Activated CD4-positive, alpha-beta T cell treated with anti-CD3 and anti-CD28 coated beads, Interleukin-2, amount 10 ng/mL, durations not matched to agents 7 days and 5 days (primary cell): ENCODE measurements around the gene EPAS1. TPM values are rescaled to one million over a fixed set of nuclear protein-coding genes. Genes with fewer than 3 reads are reported as not detected.

Experiments used
- CTCF ChIA-PET: fragments of 350-600 bp; sonication (Branson Sonifier 250); formaldehyde crosslinking; loops from one replicate; lab custom pipeline; 2021; ENCODE audit warnings: antibody characterized with exemption; lab: Charles Lee
- POLR2A ChIA-PET: fragments of 350-600 bp; sonication (Branson Sonifier 250); formaldehyde crosslinking; loops from one replicate; lab custom pipeline; 2021; ENCODE audit warnings: antibody characterized with exemption; lab: Charles Lee
- DNase-seq: peaks from one replicate; pipeline ENCODE4 v3.0.0-alpha.2; 2020
- H3K27ac Mint-ChIP-seq: one replicate; pipeline ENCODE4 v1.8.0; 2021; ENCODE audit warnings: mild to moderate bottlenecking, moderate library complexity, mixed read lengths
- H3K27me3 Mint-ChIP-seq: one replicate; pipeline ENCODE4 v1.8.0; 2021; ENCODE audit warnings: mixed read lengths
- H3K36me3 Mint-ChIP-seq: one replicate; pipeline ENCODE4 v1.8.0; 2021; ENCODE audit warnings: low read depth, mixed read lengths
- H3K4me1 Mint-ChIP-seq: one replicate; pipeline ENCODE4 v1.8.0; 2021; ENCODE audit warnings: mixed read lengths
- H3K4me3 Mint-ChIP-seq: one replicate; pipeline ENCODE4 v1.8.0; 2021; ENCODE audit warnings: mild to moderate bottlenecking, moderate library complexity, mixed read lengths
- H3K9me3 Mint-ChIP-seq: one replicate; pipeline ENCODE4 v1.8.0; 2021; ENCODE audit warnings: mixed read lengths
- total RNA-seq, 2 experiments: library from RNA; stranded (reverse); gene quantifications; one replicate each; pipeline ENCODE4 v1.2.3, GENCODE V29; 2021

EPAS1 gene
- total RNA-seq, 2 experiments from 2014 or later = 6.9 to 7.9 TPM

- CTCF ChIA-PET = interaction anchor here (1.2 to 1.6 kb wide), 2 partner anchors 9 to 286 kb away, joined by 4 read pairs; no protein-coding TSS in a partner anchor
- H3K27me3 Mint-ChIP-seq = peaks cover 42% of the 10 kb centered on the region
- no peak for DNase-seq
These were observed 10.9 kb downstream of the EPAS1 start for GRCh38 chr2:46308081-46308480.

DNA sequence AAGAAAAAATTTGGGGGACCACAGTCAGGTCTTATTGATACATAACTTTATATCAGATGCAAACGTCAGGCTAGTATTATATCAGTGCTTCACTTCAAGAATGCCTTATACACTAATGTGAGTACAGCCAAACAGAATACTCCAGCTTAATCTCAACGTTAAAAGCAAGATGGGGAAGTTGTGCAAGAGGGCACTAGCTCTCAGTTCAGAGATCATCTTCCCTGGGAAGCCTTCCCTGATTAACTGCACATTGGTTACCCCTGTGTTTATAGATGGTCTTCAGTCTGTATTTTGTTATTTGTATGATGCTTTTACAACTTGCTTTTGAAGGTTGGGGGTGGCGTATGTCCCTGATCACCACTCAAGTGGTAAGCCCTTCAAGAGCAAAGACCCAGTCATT lies 11.4 kb downstream of the EPAS1 start:
- Mint-ChIP-seq H3K4me1 (peaks cover 22% of the 10 kb centered on the region), H3K27me3 (peaks cover 36% of the 10 kb centered on the region), H3K27ac (no peak overlapping the region), H3K36me3 (peaks cover 10% of the 10 kb centered on the region), H3K9me3 (peaks cover 8% of the 10 kb centered on the region), H3K4me3 (no peak overlapping the region)
- POLR2A ChIA-PET = no interaction called here
- CTCF ChIA-PET = interaction anchor here (1.2 to 1.6 kb wide), 2 partner anchors 9 to 287 kb away, joined by 4 read pairs; no protein-coding TSS in a partner anchor
- no peak for DNase-seq

More at GRCh38 chr2:46308081-46308480, 10.9 kb downstream of the EPAS1 start:
- POLR2A ChIA-PET = no interaction called here
- Mint-ChIP-seq H3K9me3 (peaks cover 8% of the 10 kb centered on the region), H3K4me3 (no peak overlapping the region), H3K27ac (no peak overlapping the region), H3K4me1 (peaks cover 26% of the 10 kb centered on the region), H3K36me3 (peaks cover 10% of the 10 kb centered on the region)

DNA sequence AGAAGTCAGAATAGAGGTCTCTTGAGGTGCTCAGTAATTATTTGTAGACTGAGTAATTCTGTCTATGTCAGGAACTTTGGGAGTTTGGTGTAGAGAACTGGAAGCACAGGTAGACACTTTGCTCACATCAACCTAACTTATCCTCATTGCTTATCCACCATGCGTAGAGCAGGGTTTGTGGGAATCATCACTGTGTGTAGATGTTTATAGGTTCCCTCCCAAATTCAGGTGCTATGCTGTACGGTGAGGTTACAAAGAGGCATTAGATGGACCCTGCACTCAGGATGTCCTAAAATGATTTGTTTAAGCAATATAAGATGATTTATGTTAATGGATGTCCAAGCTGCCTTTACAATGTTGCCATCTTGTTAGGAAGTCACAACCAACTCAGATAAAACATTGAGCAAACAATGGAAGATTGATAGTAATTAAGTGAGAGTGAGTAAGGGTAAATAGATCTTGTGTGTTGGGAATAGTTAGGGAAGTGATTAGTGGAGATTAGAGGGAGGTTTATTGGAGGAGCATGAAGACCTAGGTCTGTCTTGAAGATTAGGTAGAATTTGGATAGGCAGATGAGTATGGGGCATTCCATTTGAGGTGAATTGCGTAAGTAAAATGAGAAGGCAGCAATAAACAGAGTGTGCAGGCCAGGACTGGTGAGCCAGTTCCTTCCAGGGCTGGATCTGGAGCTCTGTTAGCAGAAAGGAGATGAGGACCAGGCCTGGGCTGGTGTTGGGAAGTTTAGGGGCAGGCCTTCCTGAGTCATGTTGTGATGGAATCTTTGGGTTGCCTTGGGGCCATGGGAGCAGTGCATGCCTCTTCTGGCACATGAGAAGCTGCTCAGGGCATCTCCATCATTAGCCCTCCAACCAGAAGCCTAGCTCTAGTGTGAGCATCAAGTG lies 12.1 kb downstream of the EPAS1 start:
- H3K27ac Mint-ChIP-seq = no peak overlapping the region
- no peak for DNase-seq
- peaks cover 8% of the 10 kb centered on the region for H3K9me3 Mint-ChIP-seq
- peaks cover 31% of the 10 kb centered on the region for H3K27me3 Mint-ChIP-seq
- ChIA-PET CTCF (interaction anchor here (1.2 kb wide), 1 partner anchor 288 kb away, joined by 4 read pairs; no protein-coding TSS in a partner anchor), POLR2A (no interaction called here)
- H3K36me3 Mint-ChIP-seq = peaks cover 10% of the 10 kb centered on the region
- H3K4me3 Mint-ChIP-seq = no peak overlapping the region
- H3K4me1 Mint-ChIP-seq = peaks cover 15% of the 10 kb centered on the region

DNA sequence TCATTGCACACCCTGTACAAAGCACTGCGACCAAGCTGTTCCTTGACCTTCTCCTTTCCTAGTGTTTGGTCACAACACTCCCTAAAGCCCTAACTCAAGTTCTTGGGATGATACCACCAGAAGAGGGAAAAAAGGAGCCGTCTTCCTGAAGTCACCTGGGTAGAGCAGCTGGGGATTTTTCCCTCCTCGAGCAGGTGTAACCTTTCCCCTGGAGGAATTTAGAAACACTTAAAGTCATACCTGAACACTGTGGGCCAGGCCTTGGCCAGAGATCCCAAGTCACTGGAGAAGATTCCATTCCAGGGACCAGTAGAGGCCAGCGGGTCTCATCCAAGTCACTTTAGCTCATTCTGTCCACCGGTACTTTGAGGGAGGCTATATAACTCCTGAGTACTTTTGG lies 13.2 kb downstream of the EPAS1 start:
- Mint-ChIP-seq H3K4me1 (peaks cover 5% of the 10 kb centered on the region), H3K4me3 (no peak overlapping the region)
- CTCF ChIA-PET = interaction anchor here (1.5 kb wide), 1 partner anchor 12 kb away, joined by 3 read pairs; no protein-coding TSS in a partner anchor

GRCh38 chr2:46311651-46312223 lies 14.5 kb downstream of the EPAS1 start:
- H3K27me3 Mint-ChIP-seq = peaks cover 15% of the 10 kb centered on the region
- H3K9me3 Mint-ChIP-seq = no peaks in the 10 kb centered on the region
- H3K27ac Mint-ChIP-seq = no peak overlapping the region
- CTCF ChIA-PET = interaction anchor here (1.5 kb wide), 1 partner anchor 10 kb away, joined by 3 read pairs; no protein-coding TSS in a partner anchor
- no peak overlapping the region for H3K4me3 Mint-ChIP-seq
- DNase-seq = no peak
- POLR2A ChIA-PET = no interaction called here
- H3K4me1 Mint-ChIP-seq = peaks cover 5% of the 10 kb centered on the region
- H3K36me3 Mint-ChIP-seq = no peaks in the 10 kb centered on the region

More for the DNA sequence above, 13.2 kb downstream of the EPAS1 start:
- peaks cover 23% of the 10 kb centered on the region for H3K27me3 Mint-ChIP-seq
- no peak overlapping the region for H3K27ac Mint-ChIP-seq
- POLR2A ChIA-PET = no interaction called here
- peaks cover 1% of the 10 kb centered on the region for H3K9me3 Mint-ChIP-seq
- H3K36me3 Mint-ChIP-seq = peaks cover 2% of the 10 kb centered on the region
- DNase-seq = no peak

DNA sequence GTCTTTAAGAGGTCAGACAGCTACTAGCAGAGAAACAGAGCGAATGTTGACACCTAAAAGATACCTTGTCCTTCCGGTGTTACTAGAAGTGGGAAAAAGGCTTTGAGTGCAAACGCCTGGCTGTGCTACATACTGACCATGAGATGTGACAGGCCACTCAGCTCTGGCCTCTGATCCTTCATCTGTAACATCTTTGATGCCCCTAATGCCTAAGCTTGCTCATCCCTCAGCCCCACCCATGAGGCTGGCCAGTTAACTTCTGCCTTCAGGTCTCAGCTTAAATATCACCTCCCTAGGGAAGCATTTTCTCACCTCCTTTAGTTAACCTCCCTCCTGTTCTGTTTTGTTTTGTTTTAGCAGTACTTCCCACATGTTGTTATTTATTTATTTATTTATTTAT lies 15.9 kb downstream of the EPAS1 start:
- no peak overlapping the region for H3K4me3 Mint-ChIP-seq
- DNase-seq = no peak
- no peaks in the 10 kb centered on the region for H3K36me3 Mint-ChIP-seq
- H3K27ac Mint-ChIP-seq = no peak overlapping the region
- peaks cover 14% of the 10 kb centered on the region for H3K27me3 Mint-ChIP-seq
- ChIA-PET POLR2A (no interaction called here), CTCF (no interaction called here)
- H3K9me3 Mint-ChIP-seq = no peaks in the 10 kb centered on the region
- peaks cover 5% of the 10 kb centered on the region for H3K4me1 Mint-ChIP-seq

GRCh38 chr2:46314065-46314835 lies 17.0 kb downstream of the EPAS1 start:
- CTCF ChIA-PET = no interaction called here
- H3K9me3 Mint-ChIP-seq = no peaks in the 10 kb centered on the region
- no peaks in the 10 kb centered on the region for H3K36me3 Mint-ChIP-seq
- POLR2A ChIA-PET = no interaction called here
- no peak overlapping the region for H3K27ac Mint-ChIP-seq
- H3K27me3 Mint-ChIP-seq = peaks cover 12% of the 10 kb centered on the region
- DNase-seq = no peak
- H3K4me3 Mint-ChIP-seq = no peak overlapping the region
- peaks cover 5% of the 10 kb centered on the region for H3K4me1 Mint-ChIP-seq

- no peak overlapping the region for H3K27ac Mint-ChIP-seq
- H3K27me3 Mint-ChIP-seq = peaks cover 19% of the 10 kb centered on the region
- H3K9me3 Mint-ChIP-seq = no peaks in the 10 kb centered on the region
- H3K4me1 Mint-ChIP-seq = peaks cover 8% of the 10 kb centered on the region
- POLR2A ChIA-PET = no interaction called here
- no peak for DNase-seq
- no peaks in the 10 kb centered on the region for H3K36me3 Mint-ChIP-seq
- H3K4me3 Mint-ChIP-seq = no peak overlapping the region
- CTCF ChIA-PET = no interaction called here
These were observed 18.1 kb downstream of the EPAS1 start for GRCh38 chr2:46315103-46315890.

GRCh38 chr2:46317094-46317486 lies 19.9 kb downstream of the EPAS1 start:
- no peak for DNase-seq
- Mint-ChIP-seq H3K27ac (no peak overlapping the region), H3K4me3 (no peak overlapping the region), H3K27me3 (peaks cover 22% of the 10 kb centered on the region), H3K36me3 (no peaks in the 10 kb centered on the region), H3K9me3 (no peaks in the 10 kb centered on the region), H3K4me1 (peaks cover 18% of the 10 kb centered on the region)
- ChIA-PET POLR2A (no interaction called here), CTCF (interaction anchor here (1.2 to 2.9 kb wide), 4 partner anchors 9 to 49 kb away, joined by 3 to 11 read pairs (median 4); no protein-coding TSS in a partner anchor)

- Mint-ChIP-seq H3K36me3 (no peaks in the 10 kb centered on the region), H3K27me3 (peaks cover 22% of the 10 kb centered on the region), H3K4me3 (no peak overlapping the region), H3K4me1 (peaks cover 18% of the 10 kb centered on the region), H3K27ac (no peak overlapping the region), H3K9me3 (no peaks in the 10 kb centered on the region)
- ChIA-PET POLR2A (no interaction called here), CTCF (interaction anchor here (0.8 to 2.9 kb wide), 4 partner anchors 9 to 47 kb away, joined by 3 to 11 read pairs (median 3); no protein-coding TSS in a partner anchor)
- DNase-seq = no peak
These were observed 21.6 kb downstream of the EPAS1 start for GRCh38 chr2:46318579-46319460.

GRCh38 chr2:46319711-46320110 lies 22.5 kb downstream of the EPAS1 start:
- H3K4me1 Mint-ChIP-seq = peaks cover 18% of the 10 kb centered on the region
- H3K27me3 Mint-ChIP-seq = peaks cover 24% of the 10 kb centered on the region
- H3K4me3 Mint-ChIP-seq = no peak overlapping the region
- H3K9me3 Mint-ChIP-seq = no peaks in the 10 kb centered on the region
- H3K27ac Mint-ChIP-seq = no peak overlapping the region
- CTCF ChIA-PET = interaction anchor here (0.8 kb wide), 1 partner anchor 14 kb away, joined by 3 read pairs; no protein-coding TSS in a partner anchor
- DNase-seq = no peak
- no peaks in the 10 kb centered on the region for H3K36me3 Mint-ChIP-seq
- POLR2A ChIA-PET = no interaction called here
